ENCODE results near the gene C2CD4D. TPM values are rescaled to one million over a fixed set of nuclear protein-coding genes. Genes with fewer than 3 reads are reported as not detected.

Gene C2CD4D
- total and polyA plus RNA-seq, 2 donors: 0.05 to 0.34 TPM

GRCh38 chr1:151839082-151839412 lies 573 bp downstream of the C2CD4D start:
- peaks cover 38 to 51% of the 10 kb centered on the region in 2 donors for H3K4me1 ChIP-seq (ENCODE audit: control insufficient read depth in 2 of 2, insufficient read depth in 2 of 2, low read length in 2 of 2)
- 15% methylated on average over 16 of the region's 16 CpGs for WGBS
- no peak for DNase-seq (ENCODE audit: low read depth in 6 of 9, low spot score in 9 of 9)
- peaks cover 27 to 44% of the 10 kb centered on the region in 2 donors for H3K27me3 ChIP-seq (ENCODE audit: control insufficient read depth in 2 of 2, insufficient read depth in 1 of 2, low read length in 1 of 2)
- peaks cover 0 to 4% of the 10 kb centered on the region in 2 donors for H3K9me3 ChIP-seq (ENCODE audit: control insufficient read depth in 2 of 2, insufficient read depth in 1 of 2, low read length in 1 of 2)
- no peaks in the 10 kb centered on the region for H3K36me3 ChIP-seq (ENCODE audit: control insufficient read depth in 2 of 2, insufficient read depth in 2 of 2, low read length in 1 of 2)
- H3K27ac ChIP-seq (ENCODE audit: low read depth in 1 of 2, low read length in 1 of 2): peak overlapping the region in 1 of 2 donors; percentile 15
- H3K4me3 ChIP-seq (ENCODE audit: low read length in 2 of 2): peak overlapping the region; percentile 26 to 42

- peaks cover 27 to 44% of the 10 kb centered on the region in 2 donors for H3K27me3 ChIP-seq (ENCODE audit: control insufficient read depth in 2 of 2, insufficient read depth in 1 of 2, low read length in 1 of 2)
- no peak for DNase-seq (ENCODE audit: low read depth in 6 of 9, low spot score in 9 of 9)
- H3K4me3 ChIP-seq (ENCODE audit: low read length in 2 of 2): peak overlapping the region; percentile 26 to 42
- no peaks in the 10 kb centered on the region for H3K36me3 ChIP-seq (ENCODE audit: control insufficient read depth in 2 of 2, insufficient read depth in 2 of 2, low read length in 1 of 2)
- peaks cover 0 to 4% of the 10 kb centered on the region in 2 donors for H3K9me3 ChIP-seq (ENCODE audit: control insufficient read depth in 2 of 2, insufficient read depth in 1 of 2, low read length in 1 of 2)
- H3K4me1 ChIP-seq (ENCODE audit: control insufficient read depth in 2 of 2, insufficient read depth in 2 of 2, low read length in 2 of 2): peaks cover 44 to 57% of the 10 kb centered on the region in 2 donors
- 1% methylated on average over 117 of the region's 117 CpGs for WGBS
- peak overlapping the region in 1 of 2 donors; percentile 25 for H3K27ac ChIP-seq (ENCODE audit: low read depth in 1 of 2, low read length in 1 of 2)
Observed at GRCh38 chr1:151838222-151839081, 1.2 kb downstream of the C2CD4D start.

- H3K4me1 ChIP-seq (ENCODE audit: control insufficient read depth in 2 of 2, insufficient read depth in 2 of 2, low read length in 2 of 2): peaks cover 50 to 63% of the 10 kb centered on the region in 2 donors
- no peak for DNase-seq (ENCODE audit: low read depth in 6 of 9, low spot score in 9 of 9)
- peak overlapping the region in 1 of 2 donors; percentile 42 for H3K4me3 ChIP-seq (ENCODE audit: low read length in 2 of 2)
- peaks cover 0 to 4% of the 10 kb centered on the region in 2 donors for H3K9me3 ChIP-seq (ENCODE audit: control insufficient read depth in 2 of 2, insufficient read depth in 1 of 2, low read length in 1 of 2)
- H3K36me3 ChIP-seq (ENCODE audit: control insufficient read depth in 2 of 2, insufficient read depth in 2 of 2, low read length in 1 of 2): no peaks in the 10 kb centered on the region
- WGBS: 8% methylated on average over 26 of the region's 26 CpGs
- H3K27me3 ChIP-seq (ENCODE audit: control insufficient read depth in 2 of 2, insufficient read depth in 1 of 2, low read length in 1 of 2): peaks cover 27 to 44% of the 10 kb centered on the region in 2 donors
- H3K27ac ChIP-seq (ENCODE audit: low read depth in 1 of 2, low read length in 1 of 2): peak overlapping the region in 1 of 2 donors; percentile 25
Observed at GRCh38 chr1:151837884-151838221, 1.8 kb downstream of the C2CD4D start.

GRCh38 chr1:151837197-151837596 lies 2.4 kb downstream of the C2CD4D start:
- Histone ChIP-seq H3K4me1 (ENCODE audit: control insufficient read depth in 2 of 2, insufficient read depth in 2 of 2, low read length in 2 of 2) (peaks cover 56 to 70% of the 10 kb centered on the region in 2 donors), H3K27ac (ENCODE audit: low read depth in 1 of 2, low read length in 1 of 2) (no peak overlapping the region), H3K4me3 (ENCODE audit: low read length in 2 of 2) (no peak overlapping the region), H3K27me3 (ENCODE audit: control insufficient read depth in 2 of 2, insufficient read depth in 1 of 2, low read length in 1 of 2) (peaks cover 27 to 44% of the 10 kb centered on the region in 2 donors), H3K36me3 (ENCODE audit: control insufficient read depth in 2 of 2, insufficient read depth in 2 of 2, low read length in 1 of 2) (no peaks in the 10 kb centered on the region), H3K9me3 (ENCODE audit: control insufficient read depth in 2 of 2, insufficient read depth in 1 of 2, low read length in 1 of 2) (peaks cover 0 to 4% of the 10 kb centered on the region in 2 donors)
- no peak for DNase-seq (ENCODE audit: low read depth in 6 of 9, low spot score in 9 of 9)
- WGBS: 13% methylated on average over 3 of the region's 3 CpGs

GRCh38 chr1:151835596-151835995 lies 4.0 kb downstream of the C2CD4D start:
- Histone ChIP-seq H3K4me1 (ENCODE audit: control insufficient read depth in 2 of 2, insufficient read depth in 2 of 2, low read length in 2 of 2) (peaks cover 68 to 84% of the 10 kb centered on the region in 2 donors), H3K36me3 (ENCODE audit: control insufficient read depth in 2 of 2, insufficient read depth in 2 of 2, low read length in 1 of 2) (no peaks in the 10 kb centered on the region), H3K27me3 (ENCODE audit: control insufficient read depth in 2 of 2, insufficient read depth in 1 of 2, low read length in 1 of 2) (peaks cover 27 to 39% of the 10 kb centered on the region in 2 donors), H3K9me3 (ENCODE audit: control insufficient read depth in 2 of 2, insufficient read depth in 1 of 2, low read length in 1 of 2) (peaks cover 0 to 4% of the 10 kb centered on the region in 2 donors), H3K27ac (ENCODE audit: low read depth in 1 of 2, low read length in 1 of 2) (no peak overlapping the region), H3K4me3 (ENCODE audit: low read length in 2 of 2) (no peak overlapping the region)
- no peak for DNase-seq (ENCODE audit: low read depth in 6 of 9, low spot score in 9 of 9)
- WGBS: 99% methylated on average over 7 of the region's 7 CpGs

- no peak for DNase-seq (ENCODE audit: low read depth in 6 of 9, low spot score in 9 of 9)
Observed at GRCh38 chr1:151834239-151834638, 5.4 kb downstream of the C2CD4D start.

GRCh38 chr1:151833172-151833900 lies 6.3 kb downstream of the C2CD4D start:
- WGBS: 91% methylated on average over 8 of the region's 8 CpGs
- H3K27ac ChIP-seq (ENCODE audit: low read depth in 1 of 2, low read length in 1 of 2): peak overlapping the region in 1 of 2 donors; percentile 43
- peaks cover 6 to 17% of the 10 kb centered on the region in 2 donors for H3K27me3 ChIP-seq (ENCODE audit: control insufficient read depth in 2 of 2, insufficient read depth in 1 of 2, low read length in 1 of 2)
- no peaks in the 10 kb centered on the region for H3K9me3 ChIP-seq (ENCODE audit: control insufficient read depth in 2 of 2, insufficient read depth in 1 of 2, low read length in 1 of 2)
- no peaks in the 10 kb centered on the region for H3K36me3 ChIP-seq (ENCODE audit: control insufficient read depth in 2 of 2, insufficient read depth in 2 of 2, low read length in 1 of 2)
- H3K4me3 ChIP-seq (ENCODE audit: low read length in 2 of 2): no peak overlapping the region
- peaks cover 66 to 88% of the 10 kb centered on the region in 2 donors for H3K4me1 ChIP-seq (ENCODE audit: control insufficient read depth in 2 of 2, insufficient read depth in 2 of 2, low read length in 2 of 2)
- DNase-seq (ENCODE audit: low read depth in 6 of 9, low spot score in 9 of 9): no peak

More at GRCh38 chr1:151834239-151834638, 5.4 kb downstream of the C2CD4D start:
- Histone ChIP-seq H3K27ac (ENCODE audit: low read depth in 1 of 2, low read length in 1 of 2) (no peak overlapping the region), H3K27me3 (ENCODE audit: control insufficient read depth in 2 of 2, insufficient read depth in 1 of 2, low read length in 1 of 2) (peaks cover 15 to 26% of the 10 kb centered on the region in 2 donors), H3K4me1 (ENCODE audit: control insufficient read depth in 2 of 2, insufficient read depth in 2 of 2, low read length in 2 of 2) (peaks cover 71 to 85% of the 10 kb centered on the region in 2 donors), H3K4me3 (ENCODE audit: low read length in 2 of 2) (no peak overlapping the region), H3K9me3 (ENCODE audit: control insufficient read depth in 2 of 2, insufficient read depth in 1 of 2, low read length in 1 of 2) (peaks cover 0 to under 1% of the 10 kb centered on the region in 2 donors), H3K36me3 (ENCODE audit: control insufficient read depth in 2 of 2, insufficient read depth in 2 of 2, low read length in 1 of 2) (no peaks in the 10 kb centered on the region)
- WGBS: 61% methylated on average over 3 of the region's 3 CpGs

GRCh38 chr1:151832318-151832980 lies 7.2 kb downstream of the C2CD4D start:
- H3K4me1 ChIP-seq (ENCODE audit: control insufficient read depth in 2 of 2, insufficient read depth in 2 of 2, low read length in 2 of 2): peaks cover 65 to 91% of the 10 kb centered on the region in 2 donors

More at GRCh38 chr1:151832318-151832980, 7.2 kb downstream of the C2CD4D start:
- Histone ChIP-seq H3K27me3 (ENCODE audit: control insufficient read depth in 2 of 2, insufficient read depth in 1 of 2, low read length in 1 of 2) (peaks cover under 1 to 8% of the 10 kb centered on the region in 2 donors), H3K36me3 (ENCODE audit: control insufficient read depth in 2 of 2, insufficient read depth in 2 of 2, low read length in 1 of 2) (no peaks in the 10 kb centered on the region), H3K27ac (ENCODE audit: low read depth in 1 of 2, low read length in 1 of 2) (peak overlapping the region; percentile 15 to 74), H3K9me3 (ENCODE audit: control insufficient read depth in 2 of 2, insufficient read depth in 1 of 2, low read length in 1 of 2) (no peaks in the 10 kb centered on the region), H3K4me3 (ENCODE audit: low read length in 2 of 2) (no peak overlapping the region)
- DNase-seq (ENCODE audit: low read depth in 6 of 9, low spot score in 9 of 9): no peak
- 62% methylated on average over 10 of the region's 10 CpGs for WGBS
